ENCODE measurements around the gene PNPLA7. TPM values are rescaled to one million over a fixed set of nuclear protein-coding genes. Genes with fewer than 3 reads are reported as not detected.

The PNPLA7 gene
- total RNA-seq, 1 donor from 2014 or later: 7.2 TPM

- no peak for TF ChIP-seq CTCF (IDR thresholded peaks at IDR 0.05)
- H3K4me1 Mint-ChIP-seq (ENCODE audit: unreplicated experiment): no peaks in the 10 kb centered on the region
- no peak overlapping the region for H3K4me3 Mint-ChIP-seq (ENCODE audit: unreplicated experiment)
- H3K36me3 Mint-ChIP-seq (ENCODE audit: unreplicated experiment): no peaks in the 10 kb centered on the region
- no peak overlapping the region for H3K27ac Mint-ChIP-seq (ENCODE audit: unreplicated experiment)
- no peaks in the 10 kb centered on the region for H3K9me3 Mint-ChIP-seq (ENCODE audit: unreplicated experiment)
- DNase-seq (ENCODE audit: extremely low spot score, unreplicated experiment): no peak
- peaks cover 3% of the 10 kb centered on the region for H3K27me3 Mint-ChIP-seq (ENCODE audit: unreplicated experiment)
These were observed 86.3 kb downstream of the PNPLA7 start for GRCh38 chr9:137463931-137464290.

GRCh38 chr9:137462986-137463930 is 86.9 kb downstream of the PNPLA7 start:
- no peak for TF ChIP-seq CTCF (IDR thresholded peaks at IDR 0.05)
- H3K36me3 Mint-ChIP-seq (ENCODE audit: unreplicated experiment): no peaks in the 10 kb centered on the region
- H3K27ac Mint-ChIP-seq (ENCODE audit: unreplicated experiment): no peak overlapping the region
- no peaks in the 10 kb centered on the region for H3K9me3 Mint-ChIP-seq (ENCODE audit: unreplicated experiment)
- H3K27me3 Mint-ChIP-seq (ENCODE audit: unreplicated experiment): peaks cover under 1% of the 10 kb centered on the region
- no peaks in the 10 kb centered on the region for H3K4me1 Mint-ChIP-seq (ENCODE audit: unreplicated experiment)
- H3K4me3 Mint-ChIP-seq (ENCODE audit: unreplicated experiment): no peak overlapping the region
- DNase-seq (ENCODE audit: extremely low spot score, unreplicated experiment): no peak

GRCh38 chr9:137462396-137462985 is 87.7 kb downstream of the PNPLA7 start:
- TF ChIP-seq CTCF (IDR thresholded peaks at IDR 0.05): no peak
- H3K27me3 Mint-ChIP-seq (ENCODE audit: unreplicated experiment): no peaks in the 10 kb centered on the region
- H3K4me3 Mint-ChIP-seq (ENCODE audit: unreplicated experiment): no peak overlapping the region
- H3K9me3 Mint-ChIP-seq (ENCODE audit: unreplicated experiment): no peaks in the 10 kb centered on the region
- DNase-seq (ENCODE audit: extremely low spot score, unreplicated experiment): no peak
- H3K4me1 Mint-ChIP-seq (ENCODE audit: unreplicated experiment): peaks cover 2% of the 10 kb centered on the region
- no peak overlapping the region for H3K27ac Mint-ChIP-seq (ENCODE audit: unreplicated experiment)
- H3K36me3 Mint-ChIP-seq (ENCODE audit: unreplicated experiment): no peaks in the 10 kb centered on the region

- Mint-ChIP-seq H3K27ac (ENCODE audit: unreplicated experiment) (no peak overlapping the region), H3K36me3 (ENCODE audit: unreplicated experiment) (peaks cover under 1% of the 10 kb centered on the region), H3K4me3 (ENCODE audit: unreplicated experiment) (no peak overlapping the region), H3K27me3 (ENCODE audit: unreplicated experiment) (no peaks in the 10 kb centered on the region), H3K4me1 (ENCODE audit: unreplicated experiment) (peaks cover 8% of the 10 kb centered on the region), H3K9me3 (ENCODE audit: unreplicated experiment) (no peaks in the 10 kb centered on the region)
- TF ChIP-seq CTCF (IDR thresholded peaks at IDR 0.05): no peak
- DNase-seq (ENCODE audit: extremely low spot score, unreplicated experiment): no peak
These were observed 88.4 kb downstream of the PNPLA7 start for GRCh38 chr9:137461663-137462395.

GRCh38 chr9:137461316-137461662 is 88.9 kb downstream of the PNPLA7 start:
- Mint-ChIP-seq H3K9me3 (ENCODE audit: unreplicated experiment) (no peaks in the 10 kb centered on the region), H3K4me3 (ENCODE audit: unreplicated experiment) (no peak overlapping the region), H3K36me3 (ENCODE audit: unreplicated experiment) (peaks cover 3% of the 10 kb centered on the region), H3K4me1 (ENCODE audit: unreplicated experiment) (peaks cover 13% of the 10 kb centered on the region), H3K27me3 (ENCODE audit: unreplicated experiment) (no peaks in the 10 kb centered on the region), H3K27ac (ENCODE audit: unreplicated experiment) (no peak overlapping the region)
- no peak for DNase-seq (ENCODE audit: extremely low spot score, unreplicated experiment)
- no peak for TF ChIP-seq CTCF (IDR thresholded peaks at IDR 0.05)
